Fibroblast of skin of left quadriceps (primary cell): ENCODE measurements around the gene GABRB2.

Experiments used
- DNase-seq, 2 experiments: peaks; one replicate each; pipeline ENCODE4 v3.0.0-alpha.2; 2013; ENCODE audit warnings: low read depth in 2 of 2

The GABRB2 gene

DNA sequence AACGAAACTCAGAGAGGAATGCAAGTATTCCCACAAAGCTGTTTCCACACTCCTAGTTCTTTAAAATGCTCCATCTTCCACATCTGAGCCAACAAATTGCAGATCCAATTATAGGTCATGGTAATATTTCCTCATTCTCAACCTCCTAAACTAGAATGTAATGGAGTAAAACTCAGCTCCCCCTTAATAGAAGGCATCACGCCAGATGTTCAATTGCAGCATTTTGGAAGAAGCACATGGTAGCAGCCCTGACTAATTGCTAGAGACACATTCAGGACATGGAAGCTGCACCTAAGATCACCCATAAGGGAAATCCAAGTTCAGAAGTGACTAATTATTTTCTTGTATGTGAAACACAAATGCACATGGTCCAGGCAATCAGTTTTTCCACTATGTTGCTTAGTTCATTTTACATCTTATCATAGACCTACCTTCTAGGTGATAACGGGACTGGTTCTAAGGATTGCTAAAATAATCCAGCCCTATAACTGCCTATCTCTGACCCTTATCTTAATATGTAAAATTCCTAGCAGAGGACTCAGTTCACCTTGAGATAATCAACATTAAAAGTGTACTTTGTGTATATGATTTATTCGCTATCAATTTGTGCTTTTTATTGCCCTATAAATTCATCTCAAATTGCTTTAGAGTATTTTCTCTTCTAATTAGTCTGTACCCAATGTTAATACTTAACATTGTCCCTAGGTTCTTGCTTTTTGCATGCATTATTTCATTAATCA is 75.1 kb downstream of the GABRB2 start:
- no peak for DNase-seq

DNA sequence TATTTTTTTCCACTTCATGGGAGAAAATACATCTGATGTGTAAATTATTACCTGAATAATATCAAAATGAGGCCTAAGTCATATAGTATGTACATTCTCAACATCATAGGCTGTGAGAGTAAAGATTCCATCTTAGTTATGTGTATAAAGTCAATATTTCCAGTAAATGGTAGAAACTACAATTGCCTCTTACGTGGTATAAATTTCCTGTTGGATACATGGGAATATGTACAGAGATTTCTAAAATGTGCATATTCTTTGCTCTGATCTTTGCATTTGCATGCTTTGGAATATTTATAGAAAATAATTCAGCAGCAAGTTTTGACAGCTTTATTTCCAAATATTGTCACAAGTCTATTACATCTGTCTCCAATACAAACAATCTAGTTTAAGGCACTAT is 78.8 kb downstream of the GABRB2 start:
- no peak for DNase-seq

DNA sequence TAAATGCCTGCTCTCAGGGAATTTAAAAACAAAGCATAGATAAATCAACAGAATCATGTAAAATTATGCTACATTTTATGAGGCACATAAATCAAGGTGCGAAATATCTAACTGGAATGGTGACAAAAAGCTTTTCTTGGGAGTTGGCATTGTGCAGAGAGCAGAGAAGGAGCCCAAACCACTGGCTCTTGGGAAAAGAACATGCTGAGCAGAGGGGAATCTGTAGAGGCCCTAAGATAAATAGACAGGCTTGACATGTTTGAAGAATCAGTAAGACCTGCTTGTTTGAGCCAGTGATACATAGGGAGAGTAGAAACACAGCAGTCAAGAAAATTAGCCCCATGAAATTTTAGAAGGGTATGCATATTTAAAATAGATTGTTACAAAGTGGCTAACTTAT is 85.8 kb downstream of the GABRB2 start:
- DNase-seq = no peak

GRCh38 chr5:161446655-161447054 is 99.9 kb downstream of the GABRB2 start:
- DNase-seq = no peak

- DNase-seq = no peak
These were observed 104.1 kb downstream of the GABRB2 start for GRCh38 chr5:161442471-161442870.

DNA sequence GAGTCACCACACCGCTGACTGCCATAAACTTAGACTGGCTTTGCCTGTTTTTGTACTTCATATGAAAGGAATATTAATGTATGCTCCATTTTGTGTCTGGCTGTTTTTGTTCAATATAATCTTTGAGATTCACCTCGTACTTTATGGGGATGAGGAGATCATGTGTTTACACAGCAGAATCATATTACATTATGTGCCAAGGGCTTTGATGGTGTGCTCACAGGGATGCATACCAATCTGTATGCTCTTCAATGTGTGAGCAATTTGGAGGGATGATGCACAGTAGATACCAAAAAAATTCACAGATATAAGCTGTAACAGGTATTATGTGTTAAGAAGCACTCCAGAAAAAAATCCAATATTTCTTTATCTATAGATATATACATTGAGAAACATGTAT is 113.7 kb downstream of the GABRB2 start:
- peak in 1 of 2 experiments; percentile 11 for DNase-seq

- DNase-seq = no peak
These were observed 114.6 kb downstream of the GABRB2 start for GRCh38 chr5:161431963-161432362.

DNA sequence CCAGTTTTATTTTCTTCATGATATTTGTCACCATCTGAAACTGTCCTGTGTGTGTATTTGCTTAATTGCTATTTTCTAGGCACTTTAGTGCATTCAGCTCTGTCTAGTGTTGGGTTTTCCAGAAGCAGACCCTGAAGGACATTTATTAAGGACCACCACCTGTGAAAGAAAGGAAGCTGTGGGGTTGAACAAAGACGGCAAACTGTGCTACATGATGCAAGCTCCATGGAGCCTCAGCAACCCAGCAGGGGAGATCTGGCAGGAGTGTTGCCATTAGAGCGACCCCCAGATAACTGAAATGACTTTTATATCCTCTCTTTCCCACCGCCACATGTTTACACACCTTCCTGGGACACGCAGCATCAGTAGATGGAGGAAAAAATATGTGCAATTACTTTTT is 125.5 kb downstream of the GABRB2 start:
- DNase-seq = no peak

DNA sequence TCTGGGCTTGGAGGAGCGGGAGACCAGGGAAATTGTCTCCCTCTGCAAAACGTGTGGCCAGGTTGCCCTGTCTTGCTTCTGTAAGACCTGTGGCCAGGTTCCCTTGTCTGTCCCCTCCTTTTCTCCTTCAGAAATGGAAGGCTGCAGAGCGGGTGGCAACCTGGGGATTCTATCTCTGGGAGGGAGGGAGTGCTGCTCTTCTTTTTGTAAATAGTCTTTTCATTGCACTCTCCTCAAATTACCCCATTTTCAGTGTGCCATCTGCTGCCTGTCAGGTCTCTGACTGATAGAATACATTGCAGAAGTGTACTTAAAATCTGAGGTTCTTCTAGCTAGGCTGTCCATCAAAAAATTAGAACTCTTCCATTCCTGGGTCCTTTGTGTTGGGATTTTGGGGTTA is 126.0 kb downstream of the GABRB2 start:
- DNase-seq = no peak

DNA sequence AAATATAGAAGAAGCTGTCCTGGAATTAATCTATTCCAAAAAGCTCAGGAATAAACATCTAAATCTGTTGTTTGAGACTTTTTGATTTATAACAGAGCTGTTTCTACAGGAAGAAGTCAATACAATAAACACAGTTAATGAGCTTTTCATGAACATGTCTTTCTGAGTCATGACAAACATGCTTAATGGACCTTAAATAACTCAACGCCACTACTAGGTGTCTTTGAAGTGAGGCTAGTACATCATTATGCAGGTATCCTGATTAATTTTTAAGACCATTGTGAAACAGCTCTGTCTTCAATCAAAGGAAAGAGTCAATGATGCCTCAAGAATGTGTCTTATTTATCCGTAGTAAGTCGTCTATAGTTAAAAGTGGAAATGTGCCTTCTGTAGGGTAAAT is 131.6 kb downstream of the GABRB2 start:
- no peak for DNase-seq

GRCh38 chr5:161414037-161414436 is 132.5 kb downstream of the GABRB2 start:
- no peak for DNase-seq

DNA sequence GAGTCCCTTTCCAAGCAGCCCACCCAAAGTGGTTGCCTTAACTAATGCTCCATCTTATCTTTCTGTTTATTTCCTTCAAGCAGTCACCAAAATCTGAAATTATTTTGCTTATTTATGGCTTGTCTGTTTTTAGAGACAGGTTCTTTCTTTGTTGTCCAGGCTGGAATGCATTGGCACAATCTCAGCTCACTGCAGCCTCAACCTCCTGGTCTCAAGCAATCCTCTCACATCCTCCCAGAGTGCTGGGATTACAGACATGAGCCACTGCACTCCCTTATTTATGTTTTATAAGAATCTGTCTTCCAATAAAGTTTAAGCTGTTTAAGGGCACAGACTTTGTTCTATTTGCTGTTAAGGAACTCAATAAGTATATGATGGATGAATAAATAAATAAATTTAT is 133.7 kb downstream of the GABRB2 start:
- no peak for DNase-seq

- no peak for DNase-seq
These were observed 135.4 kb downstream of the GABRB2 start for GRCh38 chr5:161411156-161411555.

DNA sequence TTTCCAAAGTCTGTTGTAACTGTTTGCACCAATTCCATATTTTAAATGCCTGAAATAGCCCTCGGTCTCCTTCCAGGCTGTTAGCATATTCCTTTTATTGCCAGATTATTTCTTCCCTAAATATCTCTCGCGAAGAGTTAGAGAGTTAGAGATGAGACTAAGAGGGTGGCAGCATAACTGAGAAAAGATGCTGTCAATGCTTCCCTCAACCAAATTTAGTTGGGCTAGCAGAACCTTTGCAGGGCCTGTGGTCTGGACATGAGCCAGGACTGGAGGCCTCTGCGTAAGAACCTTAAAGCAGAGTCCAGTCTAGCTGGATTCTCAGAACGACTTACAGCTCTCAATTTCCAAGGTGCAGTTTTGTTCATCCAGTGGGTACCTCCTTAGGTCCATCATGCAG is 135.9 kb downstream of the GABRB2 start:
- no peak for DNase-seq

DNA sequence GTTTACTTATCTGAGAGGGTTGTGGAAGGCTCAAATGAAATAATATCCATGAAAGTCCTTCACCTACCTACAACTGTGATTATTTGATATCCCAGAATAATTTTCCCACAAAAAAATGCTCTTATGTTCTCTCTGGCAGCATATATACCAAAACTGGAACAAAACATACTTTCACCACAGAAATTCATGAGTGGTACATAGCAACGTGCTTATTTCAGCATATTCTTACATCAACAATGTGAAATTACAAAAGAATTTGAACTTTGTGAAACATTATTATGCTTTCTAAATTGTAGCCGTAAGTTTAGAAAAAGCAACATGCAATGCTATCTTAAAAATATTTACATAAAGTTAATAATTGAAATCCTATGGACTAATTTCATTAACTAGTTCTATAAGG is 137.1 kb downstream of the GABRB2 start:
- DNase-seq = no peak

- DNase-seq = no peak
These were observed 139.6 kb downstream of the GABRB2 start for GRCh38 chr5:161406880-161407279.

DNA sequence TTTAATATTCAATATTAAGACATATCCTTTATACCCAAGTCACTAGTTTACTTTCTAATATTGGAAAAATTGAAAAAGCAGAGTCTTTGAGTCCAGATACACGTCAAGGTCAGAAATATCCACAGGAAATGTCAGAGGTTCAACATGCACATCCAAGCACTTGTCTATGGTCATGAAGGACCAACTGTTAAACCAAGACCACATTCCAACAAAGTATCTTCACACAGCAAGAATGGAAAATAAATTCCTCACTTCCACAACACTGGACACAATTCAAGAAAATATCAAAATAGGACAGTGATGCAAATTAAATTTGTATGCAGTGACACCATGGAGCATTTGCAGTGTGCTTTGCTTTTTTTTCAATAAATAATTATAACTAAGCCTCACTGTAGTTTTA is 142.5 kb downstream of the GABRB2 start:
- no peak for DNase-seq

DNA sequence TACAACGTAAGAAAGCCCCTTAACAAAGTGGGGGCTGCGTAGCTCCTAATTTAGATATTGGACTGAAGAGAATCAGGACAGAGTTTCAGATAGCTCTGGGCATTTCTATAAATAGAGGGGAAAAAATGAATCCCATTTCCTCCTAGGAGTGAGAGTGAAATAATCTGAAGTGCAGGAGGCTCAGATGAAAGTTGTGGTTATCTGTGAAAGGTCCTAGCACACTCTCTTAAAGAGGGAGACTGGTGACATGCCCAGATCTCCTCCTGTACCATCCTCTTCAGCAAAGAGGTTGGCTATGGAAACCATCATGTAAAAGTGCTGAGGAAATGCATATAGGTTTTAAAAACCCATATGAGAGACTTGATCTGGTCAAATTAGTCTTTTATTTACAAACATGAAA is 143.4 kb downstream of the GABRB2 start:
- no peak for DNase-seq

GRCh38 chr5:161400583-161400982 is 145.9 kb downstream of the GABRB2 start:
- no peak for DNase-seq

GRCh38 chr5:161399996-161400562 is 146.4 kb downstream of the GABRB2 start:
- no peak for DNase-seq

DNA sequence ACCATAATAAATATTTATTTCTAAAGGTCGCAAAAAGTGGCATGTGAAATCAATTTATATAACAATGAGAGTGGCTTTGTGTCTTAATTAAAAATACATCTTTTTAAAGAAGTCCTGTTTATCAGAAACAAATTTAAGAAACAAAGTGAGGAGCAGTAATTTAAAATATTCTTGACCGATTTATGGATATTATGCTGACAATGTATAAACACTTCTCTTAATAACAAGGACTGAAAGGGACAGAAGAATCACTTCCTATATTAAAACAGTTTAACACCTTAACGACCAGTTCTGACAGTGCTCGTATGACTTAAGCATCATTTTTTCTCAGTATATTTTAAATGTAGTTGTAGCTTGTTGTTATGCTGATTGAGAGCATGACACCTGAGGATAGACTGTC is 149.1 kb downstream of the GABRB2 start:
- no peak for DNase-seq

GRCh38 chr5:161396171-161396570 is 150.4 kb downstream of the GABRB2 start:
- no peak for DNase-seq

DNA sequence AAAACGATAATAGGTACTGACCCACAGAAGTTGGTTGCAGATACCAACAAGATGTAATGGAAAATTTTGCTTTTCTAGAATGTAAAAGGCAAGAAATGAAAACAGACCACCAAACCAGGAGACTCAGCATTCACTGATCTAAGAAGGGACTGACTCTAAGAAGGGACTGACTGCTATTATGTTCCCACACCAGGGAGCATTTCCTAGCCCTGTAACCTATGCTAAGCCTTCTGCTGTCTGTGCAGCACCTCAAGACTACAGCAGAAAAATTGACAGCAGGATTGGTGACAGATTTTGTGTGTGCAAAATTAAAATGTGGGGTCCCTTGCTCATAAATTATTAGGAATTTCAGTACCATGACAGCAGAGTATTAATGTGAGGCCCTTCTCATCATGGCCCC is 154.8 kb downstream of the GABRB2 start:
- DNase-seq = no peak

DNA sequence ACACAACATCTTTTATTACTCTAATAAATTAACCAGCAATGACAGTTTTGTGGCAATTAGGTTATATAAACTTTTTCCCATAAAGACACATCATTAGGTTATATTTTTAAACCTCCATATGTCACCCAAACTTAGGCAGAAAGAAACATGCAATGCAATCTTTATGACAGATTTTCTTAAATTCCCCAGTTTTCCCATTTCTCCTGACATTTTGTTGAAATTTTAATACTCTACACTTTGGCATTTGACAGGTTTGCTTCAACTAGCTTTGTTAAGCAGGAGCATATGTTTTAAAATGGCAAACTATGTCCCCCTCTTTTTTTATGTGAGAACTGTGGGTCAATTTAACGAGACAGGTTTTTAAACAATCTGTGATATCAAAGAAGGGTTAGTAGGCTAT is 155.5 kb downstream of the GABRB2 start:
- no peak for DNase-seq
